Measurements from ENCODE around the gene CFTR. TPM values are rescaled to one million over a fixed set of nuclear protein-coding genes. Genes with fewer than 3 reads are reported as not detected.

Gene CFTR
- total RNA-seq, 1 donor from 2014 or later, result 0.18 TPM

- no peak overlapping the region for H3K27ac Mint-ChIP-seq (ENCODE audit: unreplicated experiment)
- DNase-seq (ENCODE audit: low spot score), result no peak
Measured at GRCh38 chr7:117664047-117664446, 184.2 kb downstream of the CFTR start.

GRCh38 chr7:117665368-117665767, 185.5 kb downstream of the CFTR start:
- Mint-ChIP-seq H3K4me1 (ENCODE audit: unreplicated experiment) (no peaks in the 10 kb centered on the region), H3K9me3 (ENCODE audit: unreplicated experiment) (no peaks in the 10 kb centered on the region), H3K4me3 (ENCODE audit: unreplicated experiment) (no peak overlapping the region), H3K27ac (ENCODE audit: unreplicated experiment) (no peak overlapping the region), H3K27me3 (ENCODE audit: unreplicated experiment) (no peaks in the 10 kb centered on the region), H3K36me3 (ENCODE audit: low read depth, unreplicated experiment) (no peaks in the 10 kb centered on the region)
- no peak for DNase-seq (ENCODE audit: low spot score)
- no peak for TF ChIP-seq CTCF (IDR thresholded peaks at IDR 0.05; ENCODE audit: unreplicated experiment)

More at GRCh38 chr7:117664047-117664446, 184.2 kb downstream of the CFTR start:
- Mint-ChIP-seq H3K4me1 (ENCODE audit: unreplicated experiment) (no peaks in the 10 kb centered on the region), H3K4me3 (ENCODE audit: unreplicated experiment) (no peak overlapping the region), H3K9me3 (ENCODE audit: unreplicated experiment) (no peaks in the 10 kb centered on the region), H3K36me3 (ENCODE audit: low read depth, unreplicated experiment) (no peaks in the 10 kb centered on the region), H3K27me3 (ENCODE audit: unreplicated experiment) (peaks cover under 1% of the 10 kb centered on the region)
- no peak for TF ChIP-seq CTCF (IDR thresholded peaks at IDR 0.05; ENCODE audit: unreplicated experiment)

GRCh38 chr7:117666031-117666430, 186.2 kb downstream of the CFTR start:
- Mint-ChIP-seq H3K4me1 (ENCODE audit: unreplicated experiment) (no peaks in the 10 kb centered on the region), H3K27me3 (ENCODE audit: unreplicated experiment) (no peaks in the 10 kb centered on the region), H3K4me3 (ENCODE audit: unreplicated experiment) (no peak overlapping the region), H3K27ac (ENCODE audit: unreplicated experiment) (no peak overlapping the region), H3K9me3 (ENCODE audit: unreplicated experiment) (no peaks in the 10 kb centered on the region), H3K36me3 (ENCODE audit: low read depth, unreplicated experiment) (no peaks in the 10 kb centered on the region)
- DNase-seq (ENCODE audit: low spot score), result no peak
- no peak for TF ChIP-seq CTCF (IDR thresholded peaks at IDR 0.05; ENCODE audit: unreplicated experiment)

- H3K27me3 Mint-ChIP-seq (ENCODE audit: unreplicated experiment), result no peaks in the 10 kb centered on the region
- no peak overlapping the region for H3K4me3 Mint-ChIP-seq (ENCODE audit: unreplicated experiment)
- H3K36me3 Mint-ChIP-seq (ENCODE audit: low read depth, unreplicated experiment), result no peaks in the 10 kb centered on the region
- no peak overlapping the region for H3K27ac Mint-ChIP-seq (ENCODE audit: unreplicated experiment)
- H3K4me1 Mint-ChIP-seq (ENCODE audit: unreplicated experiment), result no peaks in the 10 kb centered on the region
- no peak for DNase-seq (ENCODE audit: low spot score)
- no peak for TF ChIP-seq CTCF (IDR thresholded peaks at IDR 0.05; ENCODE audit: unreplicated experiment)
- no peaks in the 10 kb centered on the region for H3K9me3 Mint-ChIP-seq (ENCODE audit: unreplicated experiment)
Measured at GRCh38 chr7:117666689-117667088, 186.9 kb downstream of the CFTR start.

- no peak for DNase-seq (ENCODE audit: low spot score)
- no peaks in the 10 kb centered on the region for H3K27me3 Mint-ChIP-seq (ENCODE audit: unreplicated experiment)
- no peaks in the 10 kb centered on the region for H3K36me3 Mint-ChIP-seq (ENCODE audit: low read depth, unreplicated experiment)
- H3K9me3 Mint-ChIP-seq (ENCODE audit: unreplicated experiment), result no peaks in the 10 kb centered on the region
- H3K4me1 Mint-ChIP-seq (ENCODE audit: unreplicated experiment), result no peaks in the 10 kb centered on the region
- no peak for TF ChIP-seq CTCF (IDR thresholded peaks at IDR 0.05; ENCODE audit: unreplicated experiment)
- no peak overlapping the region for H3K4me3 Mint-ChIP-seq (ENCODE audit: unreplicated experiment)
- no peak overlapping the region for H3K27ac Mint-ChIP-seq (ENCODE audit: unreplicated experiment)
Measured at GRCh38 chr7:117667456-117667855, 187.6 kb downstream of the CFTR start.
